Uterus (tissue), 2 donors: ENCODE measurements around the gene KDELR1.

ENCODE experiments used
- CTCF ChIP-seq, 4 experiments: fragments of 200-600 bp in 2 of 4; fragments of 450-650 bp in 2 of 4; sonication (generic) in 2 of 4; IDR thresholded peaks; one replicate each; pipeline ENCODE4 v1.5.1; 2016 to 2019; ENCODE audit warnings: antibody characterized with exemption in 4 of 4, mild to moderate bottlenecking in 2 of 4, moderate library complexity in 1 of 4
- POLR2A ChIP-seq, 2 donors: fragments of 450-650 bp; IDR thresholded peaks; one replicate each; pipeline ENCODE4 v1.6.1; 2016; ENCODE audit warnings: antibody characterized with exemption in 2 of 2, mild to moderate bottlenecking in 1 of 2, moderate library complexity in 1 of 2

GRCh38 chr19:48398375-48399235 is 7.3 kb upstream of the KDELR1 start:
- TF ChIP-seq CTCF (IDR thresholded peaks at IDR 0.05) = no peak
- TF ChIP-seq POLR2A (IDR thresholded peaks at IDR 0.05) = no peak
